SK-N-SH treated with all-trans-retinoic acid at 6 μM for 48 hours (cell line): ENCODE data around the gene SNX9.

ENCODE experiments used
- ATAC-seq: fragments of 200-7000 bp; cut with Tn5 transposase; 3 replicates; pipeline ENCODE4 v1.9.1; 2020; ENCODE audit warnings: mild to moderate bottlenecking, moderate library complexity
- ARNTL ChIP-seq: fragments of 450-650 bp; formaldehyde crosslinking; IDR thresholded peaks from 2 replicates; pipeline ENCODE4 v1.5.0; 2020; ENCODE audit warnings: low read depth, mild to moderate bottlenecking, moderate library complexity, borderline replicate concordance
- BACH2 ChIP-seq: fragments of 250-450 bp; sonication (Bioruptor Pico); IDR thresholded peaks from 2 replicates; pipeline ENCODE4 v1.9.0; 2021; ENCODE audit warnings: mild to moderate bottlenecking, borderline replicate concordance
- CREB5 ChIP-seq: fragments of 250-450 bp; sonication (Bioruptor Pico); IDR thresholded peaks from 2 replicates; pipeline ENCODE4 v1.5.1; 2020; ENCODE audit warnings: low read depth, mild to moderate bottlenecking, moderate library complexity
- CSRNP3 ChIP-seq: fragments of 250-450 bp; sonication (Bioruptor Pico); IDR thresholded peaks from 2 replicates; pipeline ENCODE4 v1.5.1; 2021; ENCODE audit warnings: mild to moderate bottlenecking, moderate library complexity
- ESRRG ChIP-seq: fragments of 250-450 bp; sonication (Bioruptor Pico); IDR thresholded peaks from 2 replicates; pipeline ENCODE4 v1.6.1; 2021; ENCODE audit warnings: mild to moderate bottlenecking
- GLIS3 ChIP-seq: fragments of 250-450 bp; sonication (Bioruptor Pico); IDR thresholded peaks from 2 replicates; pipeline ENCODE4 v1.5.0; 2020; ENCODE audit warnings: mild to moderate bottlenecking, moderate library complexity
- ISL1 ChIP-seq: fragments of 250-450 bp; sonication (Bioruptor Pico); IDR thresholded peaks from 2 replicates; pipeline ENCODE4 v2.1.2; 2022; ENCODE audit warnings: mild to moderate bottlenecking, moderate library complexity
- PATZ1 ChIP-seq: fragments of 250-450 bp; sonication (Bioruptor Pico); IDR thresholded peaks from 2 replicates; pipeline ENCODE4 v1.8.0; 2020; ENCODE audit warnings: mild to moderate bottlenecking, moderate library complexity, borderline replicate concordance
- POU6F1 ChIP-seq: fragments of 250-450 bp; sonication (Bioruptor Pico); IDR thresholded peaks from 2 replicates; pipeline ENCODE4 v1.8.0; 2021; ENCODE audit warnings: low read depth, mild to moderate bottlenecking, moderate library complexity, borderline replicate concordance
- PPARA ChIP-seq: fragments of 250-450 bp; sonication (Bioruptor Pico); IDR thresholded peaks from 2 replicates; pipeline ENCODE4 v1.5.0; 2020; ENCODE audit warnings: mild to moderate bottlenecking, borderline replicate concordance
- RARB ChIP-seq: fragments of 250-450 bp; sonication (Bioruptor Pico); IDR thresholded peaks from 2 replicates; pipeline ENCODE4 v1.8.0; 2021; ENCODE audit warnings: mild to moderate bottlenecking, moderate library complexity
- TCF4 ChIP-seq: fragments of 250-450 bp; sonication (Bioruptor Pico); IDR thresholded peaks from 2 replicates; pipeline ENCODE4 v1.8.0; 2021; ENCODE audit warnings: mild to moderate bottlenecking, moderate library complexity, borderline replicate concordance
- TOX ChIP-seq: fragments of 250-450 bp; sonication (Bioruptor Pico); IDR thresholded peaks from 2 replicates; pipeline ENCODE4 v1.8.0; 2021; ENCODE audit warnings: mild to moderate bottlenecking, moderate library complexity, borderline replicate concordance
- TSHZ2 ChIP-seq: fragments of 250-450 bp; sonication (Bioruptor Pico); IDR thresholded peaks from 2 replicates; pipeline ENCODE4 v1.5.0; 2020; ENCODE audit warnings: mild to moderate bottlenecking, moderate library complexity
- ZFP3 ChIP-seq: fragments of 250-450 bp; sonication (Bioruptor Pico); IDR thresholded peaks from 2 replicates; pipeline ENCODE4 v1.5.0; 2020; ENCODE audit warnings: mild to moderate bottlenecking, moderate library complexity
- ZFP30 ChIP-seq: fragments of 450-650 bp; formaldehyde crosslinking; IDR thresholded peaks from 2 replicates; pipeline ENCODE4 v1.5.0; 2022; ENCODE audit warnings: mild to moderate bottlenecking, moderate library complexity
- ZNF565 ChIP-seq: fragments of 450-650 bp; formaldehyde crosslinking; conservative IDR thresholded peaks from 2 replicates; pipeline ENCODE4 v1.5.0; 2020; ENCODE audit warnings: low read depth, mild to moderate bottlenecking, moderate library complexity
- ZNF70 ChIP-seq: fragments of 450-650 bp; formaldehyde crosslinking; IDR thresholded peaks from 2 replicates; pipeline ENCODE4 v1.5.0; 2020; ENCODE audit warnings: mild to moderate bottlenecking, moderate library complexity
- ZNF8 ChIP-seq: fragments of 450-650 bp; formaldehyde crosslinking; IDR thresholded peaks from 2 replicates; pipeline ENCODE4 v1.5.0; 2020; ENCODE audit warnings: mild to moderate bottlenecking, moderate library complexity

The SNX9 gene

GRCh38 chr6:157864185-157864761, 41.2 kb downstream of the SNX9 start:
- TF ChIP-seq ISL1 (no peak), CSRNP3 (CRISPR knock-in tag) (no peak), ZFP3 (CRISPR knock-in tag) (no peak), PATZ1 (CRISPR knock-in tag) (no peak), ESRRG (CRISPR knock-in tag) (no peak), RARB (no peak)
- ATAC-seq = no peak

- no peak for TF ChIP-seq ZNF70
- no peak for TF ChIP-seq PATZ1 (CRISPR knock-in tag)
- no peak for TF ChIP-seq TOX (CRISPR knock-in tag)
- no peak for TF ChIP-seq POU6F1 (CRISPR knock-in tag)
- TF ChIP-seq TSHZ2 (CRISPR knock-in tag) = no peak
- TF ChIP-seq RARB = no peak
- no peak for TF ChIP-seq GLIS3
- TF ChIP-seq ZNF565 (CRISPR knock-in tag) = no peak
- no peak for TF ChIP-seq ARNTL (CRISPR knock-in tag)
- TF ChIP-seq TCF4 = no peak
- no peak for TF ChIP-seq CREB5
- no peak for TF ChIP-seq ZNF8
- TF ChIP-seq ZFP3 (CRISPR knock-in tag) = no peak
- TF ChIP-seq ESRRG (CRISPR knock-in tag) = no peak
- no peak for TF ChIP-seq CSRNP3 (CRISPR knock-in tag)
- TF ChIP-seq BACH2 = no peak
- TF ChIP-seq PPARA = no peak
- no peak for TF ChIP-seq ZFP30 (CRISPR knock-in tag)
- TF ChIP-seq, all 23 proteins: peak for 0
These were observed 42.2 kb downstream of the SNX9 start for GRCh38 chr6:157865249-157865648.

More at GRCh38 chr6:157865249-157865648, 42.2 kb downstream of the SNX9 start:
- ATAC-seq = no peak
